CD4-positive, CD25-positive, alpha-beta regulatory T cell (primary cell): ENCODE results near the gene EXOC1L. TPM values are rescaled to one million over a fixed set of nuclear protein-coding genes. Genes with fewer than 3 reads are reported as not detected.

Experiments used
- ATAC-seq, 2 donors: fragments of 150-1000 bp; cut with Tn5 transposase; one replicate each; pipeline ENCODE4 v1.10.0; 2021; ENCODE audit warnings: low read depth in 2 of 2, moderate number of reproducible peaks in 2 of 2, moderate library complexity in 1 of 2
- DNase-seq, 3 donors: peaks; one replicate each; pipeline versions ENCODE4 v3.0.0 to v3.0.0-alpha.2; 2012 to 2022; ENCODE audit warnings: mixed read lengths in 1 of 3
- H3K27ac ChIP-seq: one replicate; pipeline ENCODE4 v1.7.0; 2013; ENCODE audit warnings: mild to moderate bottlenecking, low read length; ENCODE audit not compliant: insufficient read depth, poor library complexity, severe bottlenecking
- H3K27me3 ChIP-seq: one replicate; pipeline ENCODE4 v1.7.0; 2013; ENCODE audit warnings: low read length; ENCODE audit not compliant: control insufficient read depth, insufficient read depth
- H3K36me3 ChIP-seq: one replicate; pipeline ENCODE4 v1.7.0; 2013; ENCODE audit warnings: mild to moderate bottlenecking, low read length, moderate library complexity; ENCODE audit not compliant: control insufficient read depth, insufficient read depth
- H3K4me1 ChIP-seq: 2 replicates; pipeline ENCODE4 v1.7.0; 2013; ENCODE audit warnings: mild to moderate bottlenecking, low read length; ENCODE audit not compliant: insufficient read depth, control insufficient read depth, poor library complexity, severe bottlenecking
- H3K4me3 ChIP-seq: one replicate; pipeline ENCODE4 v1.7.0; 2013; ENCODE audit warnings: low read depth, mild to moderate bottlenecking, low read length, moderate library complexity
- H3K9me3 ChIP-seq, 2 experiments: 1 replicate in 1 of 2; 2 replicates in 1 of 2; pipeline ENCODE4 v1.7.0; 2013; ENCODE audit warnings: low read length in 2 of 2, mild to moderate bottlenecking in 1 of 2, moderate library complexity in 1 of 2; ENCODE audit not compliant: control insufficient read depth in 2 of 2
- H3K27ac Mint-ChIP-seq, 3 donors: one replicate each; pipeline ENCODE4 v1.8.0; 2020 to 2022; ENCODE audit warnings: mild to moderate bottlenecking in 3 of 3, mixed read lengths in 3 of 3, moderate library complexity in 2 of 3
- H3K27me3 Mint-ChIP-seq: one replicate; pipeline ENCODE4 v1.8.0; 2022; ENCODE audit warnings: mild to moderate bottlenecking, mixed read lengths
- H3K36me3 Mint-ChIP-seq: one replicate; pipeline ENCODE4 v1.8.0; 2020; ENCODE audit warnings: mixed read lengths
- H3K4me1 Mint-ChIP-seq, 4 donors: one replicate each; pipeline ENCODE4 v1.8.0; 2020 to 2022; ENCODE audit warnings: mixed read lengths in 4 of 4, mild to moderate bottlenecking in 1 of 4
- H3K4me3 Mint-ChIP-seq, 4 donors: one replicate each; pipeline ENCODE4 v1.8.0; 2020 to 2022; ENCODE audit warnings: mild to moderate bottlenecking in 4 of 4, mixed read lengths in 4 of 4, moderate library complexity in 3 of 4
- H3K9me3 Mint-ChIP-seq, 7 donors: one replicate each; pipeline ENCODE4 v1.8.0; 2020 to 2022; ENCODE audit warnings: mixed read lengths in 7 of 7, mild to moderate bottlenecking in 3 of 7, moderate library complexity in 2 of 7
- polyA plus RNA-seq, 4 donors: library from polyadenylated mRNA; unstranded; fragments of 300-500 nt; fragmentation: Illumina TruSeq; gene quantifications; one replicate each; pipeline ENCODE4 v1.2.3, GENCODE V29; 2021
- total RNA-seq: library from RNA; stranded (reverse); gene quantifications from one replicate; pipeline ENCODE4 v1.2.3, GENCODE V29; 2022

Gene EXOC1L
- total and polyA plus RNA-seq, 5 donors from 2014 or later, result not detected

DNA sequence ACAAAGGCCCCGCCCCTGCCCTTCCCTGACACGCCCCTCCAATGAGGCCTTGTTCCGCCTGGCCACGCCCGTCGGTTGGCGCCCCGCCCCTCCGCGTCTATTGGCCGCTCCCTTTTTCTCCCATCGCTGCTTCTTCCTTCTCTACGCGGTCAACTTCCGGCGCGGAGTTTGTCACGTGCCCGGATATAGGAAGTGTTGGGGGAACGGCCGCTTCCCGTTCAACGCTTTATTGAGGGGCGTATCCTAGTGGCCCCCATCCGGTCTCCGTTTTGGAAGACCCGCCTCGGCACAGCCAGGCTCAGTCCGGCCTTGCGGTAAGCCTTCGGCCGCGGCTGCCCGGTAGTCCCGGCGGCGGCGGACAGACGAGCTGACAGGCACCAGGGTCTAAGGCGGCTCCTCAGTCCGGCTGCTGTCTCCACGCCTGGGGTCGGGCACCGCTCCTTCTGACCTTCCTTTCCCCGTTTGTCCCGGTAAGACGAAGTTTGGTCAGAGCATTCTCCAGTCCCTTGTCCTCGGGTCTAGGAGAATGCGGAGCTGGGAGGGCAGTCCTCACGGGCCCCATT, 34.0 kb downstream of the EXOC1L start, which contains the start of gene EXOC1:
Gene EXOC1, plus strand, starts transcription at position 165 of the 563 bp plus-strand sequence. CDS start 4,676 bp downstream, outside the sequence.
- peak; percentile 94 for ATAC-seq

GRCh38 chr4:55854129-55854528, 34.5 kb downstream of the EXOC1L start:
- Histone ChIP-seq H3K4me3 (peak overlapping the region; percentile 88), H3K4me1 (peaks cover 39% of the 10 kb centered on the region), H3K9me3 (no peaks in the 10 kb centered on the region), H3K36me3 (peaks cover 15% of the 10 kb centered on the region), H3K27me3 (no peaks in the 10 kb centered on the region), H3K27ac (peak overlapping the region; percentile 85)
- no peak overlapping the region for H3K4me3 Mint-ChIP-seq
- H3K27ac Mint-ChIP-seq, result peak overlapping the region in 2 of 3 donors; percentile 95 to 97
- peaks cover 0 to 4% (median 0%) of the 10 kb centered on the region in 7 donors for H3K9me3 Mint-ChIP-seq
- H3K27me3 Mint-ChIP-seq, result peaks cover 7% of the 10 kb centered on the region
- ATAC-seq, result no peak
- peaks cover 12% of the 10 kb centered on the region for H3K36me3 Mint-ChIP-seq
- DNase-seq, result peak in 1 of 3 donors; percentile 20
- peaks cover 22 to 48% (median 38%) of the 10 kb centered on the region in 4 donors for H3K4me1 Mint-ChIP-seq

More for the DNA sequence above, 34.0 kb downstream of the EXOC1L start, which contains the start of gene EXOC1:
- Mint-ChIP-seq H3K36me3 (peaks cover 12% of the 10 kb centered on the region), H3K4me3 (peak within 1 kb of the TSS in 1 of 4 donors; percentile 45), H3K4me1 (peaks cover 22 to 48% (median 37%) of the 10 kb centered on the region in 4 donors), H3K27ac (peak within 1 kb of the TSS; percentile 93 to 97 (median 95)), H3K27me3 (peaks cover 7% of the 10 kb centered on the region), H3K9me3 (peaks cover 0 to 4% (median 0%) of the 10 kb centered on the region in 7 donors)
- H3K36me3 ChIP-seq, result peaks cover 10% of the 10 kb centered on the region
- peak within 1 kb of the TSS; percentile 85 for H3K27ac ChIP-seq
- no peaks in the 10 kb centered on the region for H3K27me3 ChIP-seq
- H3K9me3 ChIP-seq, result no peaks in the 10 kb centered on the region
- peaks cover 39% of the 10 kb centered on the region for H3K4me1 ChIP-seq
- peak; percentile 93 to 97 (median 96) for DNase-seq
- H3K4me3 ChIP-seq, result peak within 1 kb of the TSS; percentile 88

- Mint-ChIP-seq H3K9me3 (peaks cover 0 to 2% (median 0%) of the 10 kb centered on the region in 7 donors), H3K4me3 (peak overlapping the region in 1 of 4 donors; percentile 46), H3K4me1 (peaks cover 16 to 37% (median 29%) of the 10 kb centered on the region in 4 donors), H3K27me3 (no peaks in the 10 kb centered on the region), H3K27ac (peak overlapping the region in 1 of 3 donors; percentile 11), H3K36me3 (peaks cover 24% of the 10 kb centered on the region)
- Histone ChIP-seq H3K27ac (no peak overlapping the region), H3K36me3 (peaks cover 37% of the 10 kb centered on the region), H3K4me3 (no peak overlapping the region), H3K4me1 (peaks cover 27% of the 10 kb centered on the region), H3K27me3 (no peaks in the 10 kb centered on the region), H3K9me3 (no peaks in the 10 kb centered on the region)
- ATAC-seq, result no peak
- no peak for DNase-seq
Measured at GRCh38 chr4:55857586-55857985, 38.0 kb downstream of the EXOC1L start.

DNA sequence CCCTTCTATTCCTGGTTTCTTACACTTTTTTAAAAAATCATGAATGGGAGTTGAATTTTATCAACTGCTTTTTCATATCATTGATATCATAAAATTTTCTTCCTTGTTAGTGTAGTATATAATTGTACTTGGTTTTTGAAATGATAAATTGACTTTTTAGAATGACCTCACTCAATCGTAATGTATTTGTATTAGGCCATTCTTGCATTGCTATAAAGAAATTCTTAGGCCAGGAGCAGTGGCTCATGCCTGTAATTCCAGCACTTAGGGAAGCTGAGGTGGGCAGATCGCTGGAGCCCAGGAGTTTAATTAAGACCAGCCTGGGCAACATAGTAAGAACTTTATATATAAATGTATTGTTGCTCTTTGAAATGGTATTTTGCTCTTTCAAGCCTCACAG, 40.1 kb downstream of the EXOC1L start:
- Mint-ChIP-seq H3K27ac (no peak overlapping the region), H3K9me3 (peaks cover 0 to 2% (median 0%) of the 10 kb centered on the region in 7 donors), H3K4me1 (peaks cover 15 to 26% (median 22%) of the 10 kb centered on the region in 4 donors), H3K36me3 (peaks cover 28% of the 10 kb centered on the region), H3K27me3 (no peaks in the 10 kb centered on the region), H3K4me3 (no peak overlapping the region)
- DNase-seq (no peak), ATAC-seq (no peak)
- no peak overlapping the region for H3K4me3 ChIP-seq
- no peaks in the 10 kb centered on the region for H3K9me3 ChIP-seq
- no peaks in the 10 kb centered on the region for H3K27me3 ChIP-seq
- peaks cover 54% of the 10 kb centered on the region for H3K36me3 ChIP-seq
- H3K4me1 ChIP-seq, result peaks cover 12% of the 10 kb centered on the region
- no peak overlapping the region for H3K27ac ChIP-seq

- H3K36me3 ChIP-seq, result peaks cover 63% of the 10 kb centered on the region
- Mint-ChIP-seq H3K9me3 (no peaks in the 10 kb centered on the region), H3K27me3 (no peaks in the 10 kb centered on the region)
Measured at GRCh38 chr4:55864577-55865223, 45.1 kb downstream of the EXOC1L start.

GRCh38 chr4:55865228-55865806, 45.7 kb downstream of the EXOC1L start:
- Mint-ChIP-seq H3K36me3 (peaks cover 38% of the 10 kb centered on the region), H3K27me3 (no peaks in the 10 kb centered on the region), H3K27ac (peak overlapping the region in 1 of 3 donors; percentile 20), H3K4me3 (no peak overlapping the region), H3K9me3 (no peaks in the 10 kb centered on the region), H3K4me1 (peaks cover 16 to 28% (median 22%) of the 10 kb centered on the region in 4 donors)
- Histone ChIP-seq H3K4me3 (no peak overlapping the region), H3K27ac (no peak overlapping the region), H3K27me3 (no peaks in the 10 kb centered on the region), H3K4me1 (peaks cover 5% of the 10 kb centered on the region), H3K9me3 (no peaks in the 10 kb centered on the region), H3K36me3 (peaks cover 63% of the 10 kb centered on the region)
- DNase-seq (no peak), ATAC-seq (no peak)

More at GRCh38 chr4:55864577-55865223, 45.1 kb downstream of the EXOC1L start:
- Mint-ChIP-seq H3K27ac (no peak overlapping the region), H3K4me1 (peaks cover 20 to 28% (median 24%) of the 10 kb centered on the region in 4 donors), H3K4me3 (no peak overlapping the region), H3K36me3 (peaks cover 34% of the 10 kb centered on the region)
- Histone ChIP-seq H3K4me3 (no peak overlapping the region), H3K27ac (no peak overlapping the region), H3K9me3 (no peaks in the 10 kb centered on the region), H3K4me1 (peaks cover 5% of the 10 kb centered on the region), H3K27me3 (no peaks in the 10 kb centered on the region)
- ATAC-seq (no peak), DNase-seq (no peak)

DNA sequence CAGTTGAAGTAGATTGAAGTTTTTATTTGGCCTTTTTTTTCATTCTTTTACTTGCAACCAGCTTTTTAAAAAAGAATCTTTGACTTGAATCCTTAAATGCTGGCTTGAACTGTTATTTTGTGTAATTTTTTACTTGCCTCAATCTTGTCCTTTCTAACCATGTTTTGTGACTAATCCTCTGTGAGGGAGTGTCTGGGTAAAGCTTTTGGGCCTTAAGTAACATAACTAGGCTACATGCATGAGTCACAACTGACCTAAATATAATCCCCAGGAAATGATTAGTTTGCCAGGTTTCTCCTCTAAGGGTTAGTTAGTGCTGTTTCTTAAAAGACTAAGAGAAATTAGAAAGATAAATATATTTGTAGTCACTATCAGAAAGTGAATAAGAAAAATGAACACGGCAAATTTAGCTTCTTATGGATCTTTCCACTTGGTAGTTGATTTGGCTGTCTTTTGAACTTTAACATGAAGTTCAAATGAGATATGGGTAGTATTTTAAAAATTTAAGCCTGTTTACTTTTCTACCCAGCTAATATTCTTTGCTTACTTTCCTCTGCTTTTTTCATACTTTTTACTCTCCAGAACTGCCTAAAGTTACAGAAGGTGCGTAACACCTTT, 46.8 kb downstream of the EXOC1L start:
- no peaks in the 10 kb centered on the region for H3K9me3 Mint-ChIP-seq
- H3K27me3 Mint-ChIP-seq, result no peaks in the 10 kb centered on the region
- peaks cover 42% of the 10 kb centered on the region for H3K36me3 Mint-ChIP-seq
- H3K27me3 ChIP-seq, result no peaks in the 10 kb centered on the region
- H3K27ac ChIP-seq, result no peak overlapping the region
- H3K4me3 ChIP-seq, result no peak overlapping the region
- peaks cover 14 to 22% (median 18%) of the 10 kb centered on the region in 4 donors for H3K4me1 Mint-ChIP-seq
- H3K4me1 ChIP-seq, result peaks cover 5% of the 10 kb centered on the region
- DNase-seq, result peak in 1 of 3 donors; percentile 45
- no peak overlapping the region for H3K4me3 Mint-ChIP-seq
- peak overlapping the region in 1 of 3 donors; percentile 48 for H3K27ac Mint-ChIP-seq
- H3K9me3 ChIP-seq, result no peaks in the 10 kb centered on the region
- H3K36me3 ChIP-seq, result peaks cover 65% of the 10 kb centered on the region
- peak; percentile 73 to 78 for ATAC-seq
